HEK293 (cell line): ENCODE results near the gene HEYL.

Source experiments
- CTCF ChIA-PET: fragments of 350-600 bp; formaldehyde crosslinking; extraction: SDS; loops from one replicate; lab custom pipeline; 2021; ENCODE audit warnings: antibody characterized with exemption; lab: Yijun Ruan, JAX
- POLR2A ChIA-PET: fragments of 300-600 bp; formaldehyde crosslinking; extraction: SDS; loops from one replicate; lab custom pipeline; 2020; ENCODE audit warnings: antibody characterized with exemption, inconsistent platforms; lab: Yijun Ruan, JAX
- H3K27ac ChIP-seq: fragments of 200-500 bp; sonication (Bioruptor generic); 2 replicates; pipeline ENCODE4 v1.5.1; 2014; ENCODE audit warnings: low read depth, low read length, control low read depth, inconsistent platforms; ENCODE audit errors: extremely low read depth
- H3K36me3 ChIP-seq, 2 experiments: fragments of 200-500 bp in 1 of 2; sonication (Bioruptor generic) in 1 of 2; 1 replicate in 1 of 2; 2 replicates in 1 of 2; pipeline ENCODE4 v1.5.1; 2014 to 2017; ENCODE audit warnings: inconsistent platforms in 2 of 2, low read length in 2 of 2; ENCODE audit not compliant: control insufficient read depth in 2 of 2, insufficient read depth in 1 of 2
- H3K4me1 ChIP-seq: fragments of 200-500 bp; sonication (Bioruptor generic); 2 replicates; pipeline ENCODE4 v1.5.1; 2014; ENCODE audit warnings: mild to moderate bottlenecking, low read length, inconsistent platforms; ENCODE audit not compliant: control insufficient read depth, insufficient read depth
- H3K4me3 ChIP-seq: 2 replicates; pipeline ENCODE4 v1.5.1; 2011; ENCODE audit warnings: low read depth, mild to moderate bottlenecking, control low read depth, low read length, moderate library complexity
- H3K9me3 ChIP-seq: fragments of 200-500 bp; sonication (Bioruptor generic); 2 replicates; pipeline ENCODE4 v1.5.1; 2014; ENCODE audit warnings: low read depth, low read length, inconsistent platforms; ENCODE audit not compliant: control insufficient read depth, insufficient read depth
- KLF1 ChIP-seq: fragments of 450-650 bp; formaldehyde crosslinking; IDR thresholded peaks from 2 replicates; pipeline ENCODE4 v1.5.1; 2016; ENCODE audit warnings: missing biosample characterization, missing genetic modification characterization
- KLF10 ChIP-seq: fragments of 450-650 bp; IDR thresholded peaks from 2 replicates; pipeline ENCODE4 v1.5.1; 2018; ENCODE audit warnings: missing biosample characterization, mild to moderate bottlenecking, missing genetic modification characterization
- KLF16 ChIP-seq: fragments of 450-650 bp; formaldehyde crosslinking; IDR thresholded peaks from 2 replicates; pipeline ENCODE4 v1.5.1; 2017; ENCODE audit warnings: missing biosample characterization, missing genetic modification characterization
- OVOL3 ChIP-seq: fragments of 450-650 bp; formaldehyde crosslinking; IDR thresholded peaks from 2 replicates; pipeline ENCODE4 v1.5.1; 2016; ENCODE audit warnings: missing biosample characterization, missing genetic modification characterization
- SETDB1 ChIP-seq: IDR thresholded peaks from one replicate; pipeline ENCODE4 v1.6.1; 2017; ENCODE audit warnings: mild to moderate bottlenecking, low read length, moderate library complexity, mixed read lengths; ENCODE audit not compliant: insufficient read length
- ZBTB20 ChIP-seq: fragments of 450-650 bp; formaldehyde crosslinking; IDR thresholded peaks from 2 replicates; pipeline ENCODE4 v1.5.1; 2016; ENCODE audit warnings: missing biosample characterization, missing genetic modification characterization
- ZBTB8A ChIP-seq: fragments of 450-650 bp; formaldehyde crosslinking; IDR thresholded peaks from 2 replicates; pipeline ENCODE4 v1.5.1; 2016; ENCODE audit warnings: missing biosample characterization, missing genetic modification characterization
- ZNF223 ChIP-seq: fragments of 450-650 bp; formaldehyde crosslinking; IDR thresholded peaks from 2 replicates; pipeline ENCODE4 v1.5.1; 2016; ENCODE audit warnings: missing biosample characterization, missing genetic modification characterization
- ZNF324 ChIP-seq: fragments of 450-650 bp; formaldehyde crosslinking; IDR thresholded peaks from 2 replicates; pipeline ENCODE4 v1.5.1; 2016; ENCODE audit warnings: missing biosample characterization, missing genetic modification characterization
- ZNF404 ChIP-seq: fragments of 450-650 bp; formaldehyde crosslinking; IDR thresholded peaks from 2 replicates; pipeline ENCODE4 v1.5.1; 2017; ENCODE audit warnings: missing biosample characterization, missing genetic modification characterization
- ZNF544 ChIP-seq: fragments of 450-650 bp; formaldehyde crosslinking; IDR thresholded peaks from 2 replicates; pipeline ENCODE4 v1.5.0; 2017; ENCODE audit warnings: missing biosample characterization, missing genetic modification characterization
- ZNF571 ChIP-seq: fragments of 450-650 bp; formaldehyde crosslinking; IDR thresholded peaks from 2 replicates; pipeline ENCODE4 v1.5.0; 2017; ENCODE audit warnings: missing biosample characterization, missing genetic modification characterization
- ZNF600 ChIP-seq: fragments of 450-650 bp; formaldehyde crosslinking; IDR thresholded peaks from 2 replicates; pipeline ENCODE4 v1.5.1; 2016; ENCODE audit warnings: missing biosample characterization, missing genetic modification characterization
- ZNF654 ChIP-seq: fragments of 450-650 bp; formaldehyde crosslinking; IDR thresholded peaks from 2 replicates; pipeline ENCODE4 v1.5.1; 2016; ENCODE audit warnings: low read depth, missing biosample characterization, missing genetic modification characterization
- ZNF664 ChIP-seq: fragments of 450-650 bp; formaldehyde crosslinking; IDR thresholded peaks from 2 replicates; pipeline ENCODE4 v1.5.1; 2016; ENCODE audit warnings: missing biosample characterization, missing genetic modification characterization
- ZNF701 ChIP-seq: fragments of 450-650 bp; formaldehyde crosslinking; IDR thresholded peaks from 2 replicates; pipeline ENCODE4 v1.5.1; 2016; ENCODE audit warnings: missing biosample characterization, missing genetic modification characterization
- ZNF776 ChIP-seq: fragments of 450-650 bp; formaldehyde crosslinking; IDR thresholded peaks from 2 replicates; pipeline ENCODE4 v1.5.0; 2017; ENCODE audit warnings: missing biosample characterization, missing genetic modification characterization, borderline replicate concordance
- ZNF785 ChIP-seq: fragments of 450-650 bp; formaldehyde crosslinking; IDR thresholded peaks from 2 replicates; pipeline ENCODE4 v1.5.1; 2016; ENCODE audit warnings: missing biosample characterization, missing genetic modification characterization
- ZNF830 ChIP-seq: fragments of 450-650 bp; IDR thresholded peaks from 2 replicates; pipeline ENCODE4 v1.5.0; 2018; ENCODE audit warnings: missing biosample characterization, missing genetic modification characterization, low read depth, mild to moderate bottlenecking, moderate library complexity
- ZNF837 ChIP-seq: fragments of 450-650 bp; formaldehyde crosslinking; IDR thresholded peaks from 2 replicates; pipeline ENCODE4 v1.5.1; 2016; ENCODE audit warnings: missing biosample characterization, missing genetic modification characterization
- TF ChIP-seq, protein P1 (sequence below): fragments of 450-650 bp; formaldehyde crosslinking; IDR thresholded peaks from 2 replicates; pipeline ENCODE4 v1.5.1; 2017; ENCODE audit warnings: missing biosample characterization, missing genetic modification characterization
- TF ChIP-seq, protein P2 (sequence below): fragments of 450-650 bp; formaldehyde crosslinking; IDR thresholded peaks from 2 replicates; pipeline ENCODE4 v1.5.1; 2016; ENCODE audit warnings: missing biosample characterization, missing genetic modification characterization

HEYL gene

DNA sequence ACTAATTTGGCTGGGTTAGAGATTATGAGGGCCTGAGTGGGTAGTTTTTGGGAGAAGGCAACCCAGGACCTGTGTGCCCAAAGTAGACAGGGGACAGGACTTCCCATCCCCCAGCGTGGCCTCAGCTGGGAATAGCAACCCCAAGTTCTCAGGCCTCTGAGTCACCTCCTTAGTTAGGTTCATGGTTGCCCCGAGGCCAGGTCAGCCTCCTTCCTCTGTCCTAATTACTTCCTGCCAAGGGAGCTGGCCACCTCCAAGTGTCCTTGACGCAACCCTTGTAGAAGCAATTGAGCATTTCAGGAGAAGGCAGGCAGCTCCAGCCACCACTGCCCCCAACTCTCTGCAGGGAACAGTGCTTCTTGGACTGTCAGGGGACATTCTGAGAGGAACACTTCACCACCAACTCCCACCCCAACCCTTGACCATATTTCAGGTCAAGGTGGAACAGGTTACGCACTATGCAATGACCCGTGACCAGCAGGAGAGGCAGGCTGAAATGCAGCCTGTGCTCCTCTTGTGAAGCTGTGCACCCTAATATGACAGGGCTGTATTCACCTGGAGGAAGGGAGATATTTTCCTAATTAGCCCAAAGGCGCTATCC lies 37.6 kb upstream of the HEYL start:
- CTCF ChIA-PET = interaction anchor here (2.1 kb wide), 1 partner anchor 19 kb away, joined by 9 read pairs; no protein-coding TSS in a partner anchor

DNA sequence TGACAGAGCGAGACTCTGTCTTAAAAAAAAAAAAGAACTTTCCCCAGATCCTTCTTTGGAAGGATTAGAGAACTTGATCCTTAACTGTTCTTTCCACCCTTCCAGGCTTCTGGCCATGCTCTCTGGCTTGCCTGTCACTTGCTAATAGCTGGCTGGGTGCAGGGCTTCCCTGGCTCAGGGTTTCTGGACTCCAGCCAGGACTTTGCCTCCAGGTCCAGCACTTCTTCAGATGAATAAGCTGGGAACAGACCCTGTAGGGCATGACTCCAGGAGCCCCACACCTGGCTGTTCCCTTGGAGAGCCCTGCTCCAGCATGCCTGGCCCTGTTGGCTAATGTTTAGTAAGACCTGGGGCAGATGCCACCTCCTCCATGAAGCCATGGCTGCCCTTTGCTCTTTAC lies 35.8 kb upstream of the HEYL start:
- CTCF ChIA-PET = interaction anchor here (1.1 to 10.1 kb wide), 2 partner anchors 18 to 26 kb away, joined by 4 to 181 read pairs; no protein-coding TSS in a partner anchor
- H3K9me3 ChIP-seq = no peaks in the 10 kb centered on the region
- no peak for TF ChIP-seq ZNF837
- TF ChIP-seq ZNF571 (tag by site-specific recombination) = no peak
- no peak for TF ChIP-seq ZNF223
- TF ChIP-seq, all 188 proteins: peak for 0
- Histone ChIP-seq H3K4me1 (no peaks in the 10 kb centered on the region; the same call in 1 of the 2 replicates), H3K27ac (no peak overlapping the region), H3K36me3 (no peaks in the 10 kb centered on the region), H3K4me3 (no peak overlapping the region)
- POLR2A ChIA-PET = interaction anchor here (0.6 kb wide), 1 partner anchor 37 kb away, joined by 3 read pairs; no protein-coding TSS in a partner anchor

More for the DNA sequence above, 37.6 kb upstream of the HEYL start:
- TF ChIP-seq OVOL3 (tag by site-specific recombination) = no peak
- TF ChIP-seq KLF1 (tag by site-specific recombination) = no peak
- TF ChIP-seq ZNF324 = no peak
- no peak for TF ChIP-seq ZBTB20 (tag by site-specific recombination)
- TF ChIP-seq ZBTB8A (tag by site-specific recombination) = no peak
- TF ChIP-seq ZNF404 = no peak
- no peak for TF ChIP-seq ZNF830
- no peak for TF ChIP-seq ZNF776 (tag by site-specific recombination)
- TF ChIP-seq ZNF600 (tag by site-specific recombination) = no peak
- no peak for TF ChIP-seq ZNF664 (tag by site-specific recombination)
- TF ChIP-seq ZNF654 (tag by site-specific recombination) = no peak
- no peak for TF ChIP-seq ZNF544 (tag by site-specific recombination)
- TF ChIP-seq ZNF785 (tag by site-specific recombination) = no peak
- TF ChIP-seq KLF16 = no peak
- no peak for TF ChIP-seq ZNF701 (tag by site-specific recombination)
- TF ChIP-seq, protein P1, sequence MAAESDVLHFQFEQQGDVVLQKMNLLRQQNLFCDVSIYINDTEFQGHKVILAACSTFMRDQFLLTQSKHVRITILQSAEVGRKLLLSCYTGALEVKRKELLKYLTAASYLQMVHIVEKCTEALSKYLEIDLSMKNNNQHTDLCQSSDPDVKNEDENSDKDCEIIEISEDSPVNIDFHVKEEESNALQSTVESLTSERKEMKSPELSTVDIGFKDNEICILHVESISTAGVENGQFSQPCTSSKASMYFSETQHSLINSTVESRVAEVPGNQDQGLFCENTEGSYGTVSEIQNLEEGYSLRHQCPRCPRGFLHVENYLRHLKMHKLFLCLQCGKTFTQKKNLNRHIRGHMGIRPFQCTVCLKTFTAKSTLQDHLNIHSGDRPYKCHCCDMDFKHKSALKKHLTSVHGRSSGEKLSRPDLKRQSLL (tag by site-specific recombination) = no peak
- H3K4me1 ChIP-seq = no peaks in the 10 kb centered on the region
- H3K4me3 ChIP-seq = no peak overlapping the region
- POLR2A ChIA-PET = no interaction called here
- no peak overlapping the region for H3K27ac ChIP-seq
- H3K9me3 ChIP-seq = no peaks in the 10 kb centered on the region
- no peaks in the 10 kb centered on the region for H3K36me3 ChIP-seq

DNA sequence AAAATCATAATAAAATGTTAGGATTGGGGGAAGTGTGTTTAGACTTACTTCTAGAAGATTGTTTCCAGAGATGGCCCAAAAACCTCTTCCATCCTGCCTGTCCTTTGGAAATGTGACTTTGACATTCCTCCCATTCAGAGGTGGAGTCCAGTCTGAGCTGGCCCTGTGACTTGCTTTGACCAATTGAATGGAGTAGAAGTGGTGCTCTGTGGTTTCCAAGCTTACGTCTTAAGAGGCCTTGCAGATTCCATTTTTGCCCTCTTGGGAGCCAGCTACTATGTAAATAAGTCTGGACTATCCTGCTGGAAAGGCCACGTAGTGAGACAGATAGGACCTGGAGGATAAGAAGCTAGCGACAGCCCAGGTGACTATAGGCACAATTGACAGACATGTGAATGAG lies 33.8 kb upstream of the HEYL start:
- CTCF ChIA-PET = interaction anchor here (0.6 to 10.1 kb wide), 6 partner anchors 8 to 47 kb away, joined by 3 to 181 read pairs (median 4); no protein-coding TSS in a partner anchor
- Histone ChIP-seq H3K9me3 (no peaks in the 10 kb centered on the region), H3K4me3 (no peak overlapping the region)
- no peak for TF ChIP-seq KLF10 (tag by site-specific recombination)
- peak; percentile 36 for TF ChIP-seq SETDB1
- TF ChIP-seq, protein P2, sequence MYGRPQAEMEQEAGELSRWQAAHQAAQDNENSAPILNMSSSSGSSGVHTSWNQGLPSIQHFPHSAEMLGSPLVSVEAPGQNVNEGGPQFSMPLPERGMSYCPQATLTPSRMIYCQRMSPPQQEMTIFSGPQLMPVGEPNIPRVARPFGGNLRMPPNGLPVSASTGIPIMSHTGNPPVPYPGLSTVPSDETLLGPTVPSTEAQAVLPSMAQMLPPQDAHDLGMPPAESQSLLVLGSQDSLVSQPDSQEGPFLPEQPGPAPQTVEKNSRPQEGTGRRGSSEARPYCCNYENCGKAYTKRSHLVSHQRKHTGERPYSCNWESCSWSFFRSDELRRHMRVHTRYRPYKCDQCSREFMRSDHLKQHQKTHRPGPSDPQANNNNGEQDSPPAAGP (tag by site-specific recombination) = no peak
- TF ChIP-seq, all 188 proteins: peak for 1
- POLR2A ChIA-PET = no interaction called here
- H3K4me1 ChIP-seq = no peaks in the 10 kb centered on the region; the same call in 1 of the 2 replicates
- no peak overlapping the region for H3K27ac ChIP-seq
- no peaks in the 10 kb centered on the region for H3K36me3 ChIP-seq
